Activated CD4-positive, alpha-beta T cell treated with anti-CD3 and anti-CD28 coated beads for 4 hours (primary cell): ENCODE data around the gene GGT1.
"Not testable (repeated sequence)": the region's sequence is repeated elsewhere in the genome, so short reads cannot be mapped to it uniquely, and the experiment has no call there.

Experiments
- DNase-seq, 2 donors: peaks; one replicate each; pipeline ENCODE4 v3.0.0-alpha.2; 2020

GGT1 gene

DNA sequence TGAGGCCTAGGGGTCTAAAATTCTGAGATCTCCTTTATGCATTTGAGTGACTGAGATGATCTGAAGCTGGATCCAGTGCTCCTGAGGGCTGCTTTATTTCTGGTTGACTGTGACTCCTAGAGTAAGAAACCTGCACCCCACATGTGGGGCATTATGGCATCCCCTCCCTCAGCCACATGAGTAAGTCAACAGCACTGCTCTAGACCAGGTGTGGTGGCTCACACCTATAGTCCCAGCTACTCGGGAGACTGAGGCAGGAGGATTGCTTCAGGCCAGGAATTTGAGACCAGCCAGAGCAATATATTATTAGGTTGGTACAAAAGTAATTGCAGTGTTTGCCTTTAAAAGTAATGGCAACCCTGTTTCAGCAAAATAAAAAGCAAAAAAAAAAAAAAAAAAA, 39.3 kb downstream of the GGT1 start:
- not testable (repeated sequence) for DNase-seq

DNA sequence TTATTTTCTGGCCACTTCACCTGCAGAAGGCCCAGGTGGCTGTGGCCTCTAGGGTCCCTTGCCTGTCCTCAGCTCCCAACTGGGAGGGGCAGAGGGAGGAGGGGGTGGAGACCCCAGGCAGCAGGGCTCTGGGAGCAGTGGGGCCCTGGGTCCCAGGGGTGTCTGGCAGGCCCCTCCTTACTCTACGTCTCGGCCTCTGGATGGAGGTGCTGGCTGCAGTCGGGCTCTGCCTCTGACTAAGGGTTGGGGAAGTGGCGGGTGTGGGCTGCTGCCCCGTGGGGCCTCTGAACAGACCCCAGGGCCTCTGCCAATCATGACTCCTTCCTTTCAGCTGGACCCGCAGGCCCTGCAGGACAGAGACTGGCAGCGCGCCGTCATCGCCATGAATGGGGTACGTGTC, 41.4 kb downstream of the GGT1 start:
- not testable (repeated sequence) for DNase-seq

DNA sequence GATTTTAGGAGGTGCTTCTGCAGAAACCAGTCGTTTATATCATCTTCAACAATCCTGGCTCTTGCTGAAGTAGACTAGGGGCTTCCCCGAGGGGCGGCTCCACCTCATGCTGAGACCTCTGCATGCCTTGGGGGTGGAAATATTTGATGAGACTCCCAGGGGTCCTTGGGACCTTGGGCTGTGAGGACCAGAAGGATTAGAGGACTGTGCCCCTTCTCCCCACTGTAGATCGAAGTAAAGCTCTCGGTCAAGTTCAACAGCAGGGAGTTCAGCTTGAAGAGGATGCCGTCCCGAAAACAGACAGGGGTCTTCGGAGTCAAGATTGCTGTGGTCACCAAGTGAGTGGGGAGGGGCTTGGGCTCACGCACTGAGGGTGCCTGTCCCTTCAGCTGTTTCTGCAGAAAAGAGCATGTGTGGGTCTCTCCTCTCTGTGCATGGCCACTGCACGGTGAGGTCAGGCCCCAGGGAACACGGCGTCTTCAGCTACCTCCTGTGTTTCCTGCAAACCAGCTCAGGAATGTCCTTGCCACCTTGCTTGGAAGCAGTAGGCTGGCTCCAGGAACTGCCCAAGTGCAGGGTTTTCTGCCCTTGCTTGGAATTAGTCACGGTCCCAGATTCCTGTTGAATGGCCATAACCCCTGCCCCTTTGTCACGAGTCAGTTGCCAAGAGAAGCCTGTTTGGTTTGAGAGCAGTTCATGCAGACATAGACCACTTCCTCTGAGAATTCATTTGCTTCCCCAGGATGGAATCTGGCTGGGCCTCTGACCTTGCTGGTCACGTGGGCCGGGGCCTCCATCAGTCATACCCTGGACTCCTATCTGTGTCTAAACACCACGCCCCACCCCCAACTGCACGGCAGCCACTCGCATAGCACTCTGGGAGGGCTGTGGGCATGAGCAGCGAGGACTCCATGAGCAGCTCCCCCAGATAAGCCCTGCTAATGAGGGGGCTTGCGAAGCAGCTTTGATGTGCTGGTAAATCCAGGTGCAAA, 42.7 kb downstream of the GGT1 start:
- DNase-seq, result not testable (repeated sequence)

DNA sequence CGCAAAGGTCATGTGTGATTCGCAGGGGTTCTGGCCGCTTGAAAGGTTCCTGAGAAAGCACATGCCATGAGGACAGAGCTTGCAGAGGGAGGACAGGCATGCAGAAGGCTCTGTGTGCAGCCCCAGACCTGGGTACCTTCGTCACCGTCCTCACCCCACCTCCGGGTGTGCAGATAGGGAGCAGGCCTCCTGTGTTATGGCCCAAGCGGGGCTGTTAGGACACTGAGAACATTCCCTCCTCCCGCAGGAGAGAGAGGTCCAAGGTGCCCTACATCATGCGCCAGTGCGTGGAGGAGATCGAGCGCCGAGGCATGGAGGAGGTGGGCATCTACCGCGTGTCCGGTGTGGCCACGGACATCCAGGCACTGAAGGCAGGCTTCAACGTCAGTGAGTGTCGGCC, 43.8 kb downstream of the GGT1 start:
- not testable (repeated sequence) for DNase-seq

DNA sequence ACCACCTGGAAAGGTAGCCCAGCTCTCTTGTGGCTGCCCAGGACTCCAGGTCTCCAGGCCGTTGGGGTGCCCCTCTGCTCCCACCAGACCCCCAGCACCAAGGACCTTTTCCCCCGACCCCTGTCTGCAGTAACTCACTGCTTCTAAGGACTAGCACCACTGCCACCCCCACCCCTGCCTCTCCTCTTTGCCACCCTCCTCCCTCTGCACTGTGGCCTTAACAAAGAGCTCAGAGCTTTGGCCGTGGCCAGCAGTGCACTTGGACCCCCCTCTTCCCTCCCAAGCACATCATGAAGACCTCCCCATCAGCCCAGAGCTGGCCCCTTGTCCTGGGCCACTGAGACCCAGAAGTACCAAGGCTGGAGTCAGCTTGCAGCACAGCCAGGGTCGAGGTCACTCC, 46.4 kb downstream of the GGT1 start:
- DNase-seq, result not testable (repeated sequence)

DNA sequence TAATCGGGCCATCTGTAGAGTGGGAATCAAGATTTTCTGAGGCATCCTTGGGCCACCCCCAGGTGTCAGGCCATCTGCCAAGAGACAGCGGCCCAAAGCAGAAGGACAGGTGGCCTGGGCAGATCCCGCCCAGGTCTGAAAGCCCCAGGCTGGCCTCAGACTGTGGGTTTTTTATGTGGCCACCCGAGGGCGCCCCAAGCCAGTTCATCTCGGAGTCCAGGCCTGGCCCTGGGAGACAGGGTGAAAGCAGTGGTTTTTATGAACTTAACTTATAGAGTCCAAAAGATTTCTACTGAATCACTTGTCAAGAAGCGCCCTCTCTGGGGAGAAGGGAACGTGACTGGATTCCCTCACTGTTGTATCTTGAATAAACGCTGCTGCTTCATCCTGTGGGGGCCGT, 47.9 kb downstream of the GGT1 start:
- peak; percentile 19 to 42 for DNase-seq

DNA sequence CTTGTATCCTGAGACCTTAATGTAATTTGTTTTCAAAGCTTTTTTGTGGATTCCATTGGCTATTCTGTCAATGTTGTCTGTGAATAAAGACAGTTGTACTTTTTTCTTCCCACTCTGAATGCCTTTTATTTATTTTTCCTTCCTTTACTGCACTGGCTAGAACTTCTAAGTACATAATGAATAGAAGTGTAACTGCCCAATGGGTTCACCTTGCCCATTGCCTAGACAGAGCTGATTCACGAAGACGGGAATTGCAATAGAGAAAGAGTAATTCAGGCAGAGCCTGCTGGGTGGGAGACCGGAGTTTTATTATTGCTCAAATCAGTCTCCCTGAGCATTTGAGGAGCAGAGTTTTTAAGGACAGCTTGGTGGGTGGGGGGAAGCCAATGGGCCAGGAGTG, 62.4 kb downstream of the GGT1 start:
- DNase-seq, result not testable (repeated sequence)

DNA sequence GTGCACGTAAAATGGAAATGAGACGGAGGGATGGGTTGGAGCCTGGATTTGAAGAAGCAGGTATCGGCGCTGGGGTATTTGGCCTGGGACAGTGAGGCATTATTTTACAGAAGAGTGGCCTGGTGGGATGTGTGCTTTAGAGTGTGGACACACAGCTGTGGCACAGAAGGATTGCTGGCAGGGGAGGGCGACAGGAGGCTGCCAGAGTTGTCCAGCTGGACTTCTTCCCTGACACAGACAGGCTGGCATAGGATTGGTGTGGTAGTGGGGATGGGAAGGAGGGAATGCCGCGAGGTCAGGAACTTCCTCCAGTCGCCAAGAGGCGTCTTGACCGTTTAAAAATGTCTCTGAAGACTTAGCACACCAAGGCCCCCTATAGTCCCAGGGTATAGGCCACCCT, 64.9 kb downstream of the GGT1 start:
- not testable (repeated sequence) for DNase-seq

DNA sequence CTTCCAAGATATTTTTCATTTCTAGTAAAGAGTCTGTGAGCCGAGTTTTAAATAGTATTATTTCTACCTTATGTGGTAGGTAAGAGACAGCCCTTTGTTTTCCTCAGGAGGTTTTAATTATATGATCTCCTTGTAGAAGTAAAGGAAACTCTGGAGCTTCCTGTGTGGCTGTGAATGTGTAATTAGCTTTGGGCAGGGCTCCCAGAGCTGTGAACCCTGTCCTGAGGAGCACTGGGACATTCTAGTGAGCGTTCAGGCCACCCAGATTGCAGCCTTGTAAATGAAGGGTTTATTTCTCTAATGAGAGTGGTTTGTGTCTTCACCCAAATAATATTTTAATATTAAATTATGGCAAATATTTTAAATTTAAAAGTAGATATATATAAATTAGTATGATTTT, 69.5 kb downstream of the GGT1 start:
- not testable (repeated sequence) for DNase-seq
